Measurements from ENCODE around the gene SLCO3A1.

Gene SLCO3A1

GRCh38 chr15:91966194-91966552 lies 112.7 kb downstream of the SLCO3A1 start:
- DNase-seq (ENCODE audit: low read depth): no peak

- DNase-seq (ENCODE audit: low read depth): no peak
These were observed 114.6 kb downstream of the SLCO3A1 start for GRCh38 chr15:91967935-91968606.

DNA sequence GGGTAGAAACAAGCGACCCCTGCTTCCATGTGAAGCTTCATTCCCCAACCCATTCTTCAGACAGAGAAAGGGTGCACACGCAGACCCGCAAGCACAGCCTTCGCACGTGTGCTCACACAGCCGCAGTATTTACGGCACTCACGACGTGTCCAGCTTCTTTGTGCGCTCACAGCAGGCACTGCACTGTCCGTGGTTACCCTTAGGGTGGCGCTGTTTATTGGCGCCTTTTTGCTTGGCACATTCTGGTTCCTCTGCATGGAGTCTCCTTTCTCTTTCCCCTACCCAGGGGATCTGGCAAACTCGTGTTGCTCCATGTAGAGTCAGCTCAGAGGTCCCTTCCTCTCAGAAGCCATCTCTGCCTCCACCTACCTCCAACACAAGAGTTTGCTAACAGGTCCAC lies 115.1 kb downstream of the SLCO3A1 start:
- DNase-seq (ENCODE audit: low read depth): no peak

GRCh38 chr15:91970142-91970541 lies 116.6 kb downstream of the SLCO3A1 start:
- no peak for DNase-seq (ENCODE audit: low read depth)

DNA sequence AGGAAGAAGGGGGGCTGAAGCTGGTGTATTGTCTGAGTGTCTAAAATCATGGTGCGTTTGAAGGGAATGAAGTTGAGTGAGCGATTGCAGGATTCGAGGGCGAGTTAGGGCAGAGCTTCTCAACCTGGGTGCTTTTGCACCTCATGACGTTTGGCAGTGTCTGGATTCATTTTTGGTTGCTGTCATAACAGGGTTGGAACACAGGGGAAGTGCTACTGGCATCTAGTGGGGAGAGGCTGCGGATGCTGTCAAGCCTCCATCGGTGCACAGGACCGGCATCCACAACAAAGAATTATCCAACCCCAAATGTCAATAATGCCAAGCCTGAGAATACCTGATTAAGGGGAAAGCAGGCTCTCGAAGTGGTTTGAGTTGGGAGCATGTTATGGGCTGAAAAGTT lies 120.0 kb downstream of the SLCO3A1 start:
- no peak for DNase-seq (ENCODE audit: low read depth)

GRCh38 chr15:91974321-91974720 lies 120.8 kb downstream of the SLCO3A1 start:
- DNase-seq (ENCODE audit: low read depth): no peak

GRCh38 chr15:91975241-91975978 lies 121.9 kb downstream of the SLCO3A1 start:
- no peak for DNase-seq (ENCODE audit: low read depth)

- DNase-seq (ENCODE audit: low read depth): no peak
These were observed 123.5 kb downstream of the SLCO3A1 start for GRCh38 chr15:91976966-91977365.

DNA sequence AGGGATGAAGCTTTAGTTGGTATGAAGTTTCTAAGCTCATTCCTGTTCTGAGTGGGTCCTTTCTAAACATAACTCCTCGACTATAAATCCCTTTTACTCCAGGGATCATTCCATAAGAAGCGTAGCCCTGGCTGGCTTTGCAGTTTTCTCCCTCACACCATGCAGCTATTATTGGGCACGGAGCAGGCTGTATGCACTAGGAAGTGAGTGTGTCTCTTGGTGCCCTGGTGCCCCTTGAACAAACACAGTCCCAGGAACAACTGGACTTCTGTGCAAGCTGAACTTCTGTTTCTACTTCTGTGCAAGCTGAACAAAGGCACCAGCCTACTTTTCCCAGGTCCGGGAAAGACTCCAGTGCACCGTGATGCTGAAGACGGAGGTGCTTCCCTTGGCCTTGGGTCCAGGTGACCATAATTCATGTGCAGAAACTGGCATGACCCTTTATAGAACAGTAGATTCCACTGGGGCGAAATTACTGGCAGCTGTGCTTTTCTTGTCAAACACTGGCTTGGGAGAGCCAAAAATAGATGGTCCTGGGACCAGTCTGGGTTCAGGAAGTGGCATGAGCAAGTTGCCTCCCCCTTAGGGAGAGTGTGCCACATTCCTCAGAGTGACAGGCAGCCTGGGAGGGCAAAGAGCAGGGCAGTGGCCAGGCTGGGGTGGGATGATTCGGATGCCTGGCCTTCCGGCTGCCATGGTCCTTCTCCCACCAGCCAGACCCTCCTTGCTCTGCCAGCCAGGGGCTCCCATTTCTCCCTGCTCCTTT lies 127.2 kb downstream of the SLCO3A1 start:
- no peak for DNase-seq (ENCODE audit: low read depth)

DNA sequence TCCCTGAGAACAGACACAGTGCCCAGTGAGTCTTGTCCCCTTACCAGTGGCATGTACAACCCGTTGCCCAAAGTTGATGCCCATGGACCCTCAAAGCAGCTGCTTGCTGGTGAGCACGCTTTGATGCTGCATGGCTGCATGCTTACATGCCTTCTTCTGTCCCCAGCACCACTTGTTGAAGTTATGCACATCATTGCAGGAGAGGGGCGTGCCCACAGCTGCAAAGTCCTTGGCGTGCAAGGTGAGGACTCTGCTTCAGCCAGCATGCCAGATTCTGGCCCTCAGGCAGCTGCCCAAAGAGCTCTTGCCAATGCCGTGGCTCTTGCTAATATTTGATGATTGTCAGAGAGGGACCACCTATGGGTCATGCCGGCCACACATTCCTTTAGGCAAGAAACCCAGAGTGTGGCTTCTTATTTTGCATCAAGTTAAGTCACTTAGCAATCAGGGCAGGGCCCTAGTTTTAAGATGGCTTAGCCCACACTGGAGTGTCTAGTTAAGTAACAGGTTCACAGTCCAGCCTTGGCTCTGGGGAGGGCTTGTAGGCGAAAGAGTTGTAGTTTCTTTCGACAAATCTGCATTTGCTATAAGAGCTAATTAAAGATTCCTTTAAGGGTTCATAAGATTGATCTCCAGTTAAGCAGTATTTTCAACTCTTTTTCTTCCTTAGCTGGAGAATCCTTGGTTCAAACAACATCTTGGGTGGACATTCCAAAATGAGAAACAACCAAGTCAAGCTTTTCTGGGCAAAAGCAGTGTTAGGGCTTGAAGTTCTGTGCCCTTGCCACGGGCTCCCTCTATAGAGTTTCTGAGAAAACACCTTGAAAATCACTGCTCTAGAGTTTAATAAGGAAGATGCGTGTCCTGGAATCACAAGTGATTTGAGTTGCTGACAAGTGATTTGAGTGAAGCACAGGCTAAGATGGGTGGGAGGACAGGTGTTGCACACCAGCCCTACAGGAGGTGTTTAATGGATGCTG lies 128.6 kb downstream of the SLCO3A1 start:
- DNase-seq (ENCODE audit: low read depth): no peak

GRCh38 chr15:91983729-91984340 lies 130.3 kb downstream of the SLCO3A1 start:
- DNase-seq (ENCODE audit: low read depth): no peak

DNA sequence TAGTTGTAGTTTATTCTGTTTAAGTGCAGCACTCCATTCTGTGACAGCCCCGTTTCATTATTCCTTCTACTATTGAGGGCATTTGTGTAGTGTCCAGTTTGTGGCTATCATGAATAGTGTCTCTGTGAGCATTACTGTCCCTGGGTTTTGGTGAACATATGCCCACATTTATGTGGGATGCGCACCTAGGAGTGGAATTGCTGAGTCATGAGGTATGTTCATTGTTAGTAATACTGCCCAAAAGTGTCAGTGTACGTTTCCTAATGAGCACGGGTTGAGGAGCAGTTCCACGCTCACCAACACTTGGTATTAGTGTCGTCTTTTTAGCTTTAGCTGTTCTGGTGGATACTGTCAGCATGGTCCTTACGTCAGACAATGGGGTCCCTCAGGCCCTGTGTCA lies 131.8 kb downstream of the SLCO3A1 start:
- DNase-seq (ENCODE audit: low read depth): no peak

DNA sequence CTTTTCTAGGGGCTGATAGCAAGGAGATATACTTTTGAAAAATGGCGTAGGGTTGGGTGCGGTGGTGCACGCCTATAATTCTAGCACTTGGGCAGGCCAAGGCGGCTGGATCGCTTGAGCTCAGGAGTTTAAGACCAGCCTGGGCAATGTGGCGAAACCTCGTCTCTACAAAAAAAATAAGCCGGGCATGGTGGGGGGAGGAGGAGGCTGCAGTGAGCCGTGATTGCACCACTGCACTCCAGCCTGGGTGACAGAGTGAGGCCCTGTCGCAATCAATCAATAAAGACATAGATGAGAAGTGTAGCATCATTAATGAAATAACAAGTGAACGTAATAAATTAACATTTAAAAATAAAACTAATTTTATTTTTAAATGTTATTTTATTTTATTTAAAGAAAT lies 134.6 kb downstream of the SLCO3A1 start:
- DNase-seq (ENCODE audit: low read depth): no peak

DNA sequence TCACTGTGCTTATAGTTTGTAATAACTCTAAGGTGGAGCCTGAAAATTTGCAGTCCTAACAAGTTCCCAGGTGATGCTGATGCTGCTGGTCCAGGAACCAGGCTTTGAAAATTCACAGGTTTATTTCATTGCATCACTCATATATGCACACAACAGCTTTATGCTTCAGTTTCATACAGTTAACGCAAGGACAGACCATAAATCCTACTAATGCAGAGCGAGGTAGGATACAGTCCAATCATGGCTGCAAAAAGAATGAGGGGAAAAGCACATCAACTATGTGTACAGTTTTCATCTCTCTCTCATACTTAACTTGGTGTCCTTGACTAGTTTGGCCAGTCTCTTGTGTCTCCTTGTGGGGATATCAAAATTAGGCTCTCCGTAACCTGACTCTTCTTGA lies 135.1 kb downstream of the SLCO3A1 start:
- DNase-seq (ENCODE audit: low read depth): no peak

GRCh38 chr15:91989821-91990220 lies 136.3 kb downstream of the SLCO3A1 start:
- no peak for DNase-seq (ENCODE audit: low read depth)

- no peak for DNase-seq (ENCODE audit: low read depth)
These were observed 139.4 kb downstream of the SLCO3A1 start for GRCh38 chr15:91992945-91993344.

GRCh38 chr15:91995146-91995545 lies 141.6 kb downstream of the SLCO3A1 start:
- DNase-seq (ENCODE audit: low read depth): no peak

DNA sequence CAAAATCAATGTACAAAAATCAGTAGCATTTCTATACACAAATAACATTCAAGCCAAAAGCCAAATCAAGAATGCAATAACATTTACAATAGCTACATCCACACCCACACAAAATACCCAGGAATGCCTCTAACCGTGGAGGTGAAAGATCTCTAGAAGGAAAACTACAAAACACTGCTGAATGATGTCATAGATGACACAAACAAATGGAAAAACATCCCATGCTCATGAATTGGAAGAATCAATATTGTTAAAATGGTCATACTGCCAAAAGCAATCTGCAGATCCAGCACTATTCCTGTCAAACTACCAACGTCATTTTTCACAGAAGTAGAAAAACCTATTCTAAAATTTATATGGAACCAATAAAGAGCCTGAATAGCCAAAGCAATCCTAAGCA lies 143.7 kb downstream of the SLCO3A1 start:
- DNase-seq (ENCODE audit: low read depth): no peak

DNA sequence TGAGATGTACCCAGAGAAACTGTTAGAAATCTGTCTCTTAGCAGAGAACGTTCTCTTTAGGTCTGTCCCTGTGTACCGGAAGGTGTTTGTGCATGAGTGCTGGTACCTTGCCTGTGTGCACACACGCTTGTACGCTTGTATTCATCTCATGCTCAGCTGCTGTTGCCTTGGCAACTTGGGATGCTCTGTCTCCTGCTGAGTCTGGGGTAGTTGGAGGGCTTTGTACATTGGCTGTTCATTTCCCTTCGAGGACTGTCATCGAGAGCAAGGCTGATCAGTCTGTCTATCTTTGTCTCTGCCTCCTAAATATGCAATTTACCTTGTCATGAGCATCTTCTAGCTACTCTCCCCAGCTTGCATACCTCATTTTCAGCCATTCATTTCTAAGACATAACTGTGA lies 147.2 kb downstream of the SLCO3A1 start:
- no peak for DNase-seq (ENCODE audit: low read depth)

GRCh38 chr15:92001307-92001706 lies 147.8 kb downstream of the SLCO3A1 start:
- DNase-seq (ENCODE audit: low read depth): no peak

DNA sequence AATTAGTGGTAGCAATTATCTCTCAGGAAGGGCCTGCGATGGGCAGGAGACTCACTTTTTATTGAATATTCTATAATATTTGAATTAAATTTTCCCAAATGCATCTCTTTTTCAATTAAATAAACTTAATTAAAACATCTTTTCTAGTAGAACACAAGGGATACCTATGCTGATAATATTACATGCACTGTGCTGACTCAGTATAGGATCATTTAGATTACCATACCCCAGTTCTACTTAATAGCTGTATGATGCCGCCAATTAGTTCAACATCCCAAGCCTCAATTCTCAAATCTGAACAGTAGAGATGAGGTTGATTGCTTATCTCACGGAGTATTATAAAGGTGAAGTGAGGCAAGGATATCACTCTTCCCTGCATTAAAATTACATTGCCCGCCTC lies 149.2 kb downstream of the SLCO3A1 start:
- no peak for DNase-seq (ENCODE audit: low read depth)
